Kidney (tissue), 14 donors: ENCODE measurements around the gene NQO1. TPM values are rescaled to one million over a fixed set of nuclear protein-coding genes. Genes with fewer than 3 reads are reported as not detected.

ENCODE experiments used
- DNase-seq, 5 donors: peaks; one replicate each; pipeline ENCODE4 v3.0.0-alpha.2; 2013 to 2020
- FAIRE-seq: peaks from 2 replicates; lab custom pipeline; 2012; peaks lifted over from hg19 to GRCh38; lab: Jason Lieb, UNC
- H3K27ac ChIP-seq, 2 donors: one replicate each; pipeline ENCODE4 v1.7.0; 2013; ENCODE audit warnings: low read depth in 2 of 2, low read length in 2 of 2, inconsistent platforms in 1 of 2
- H3K27me3 ChIP-seq: one replicate; pipeline ENCODE4 v1.7.1; 2013; ENCODE audit warnings: low read length, inconsistent platforms; ENCODE audit not compliant: control insufficient read depth, insufficient read depth
- H3K36me3 ChIP-seq, 3 donors: one replicate each; pipeline versions ENCODE4 v1.7.0 to v1.7.1; 2013; ENCODE audit warnings: low read length in 3 of 3, control low read depth in 1 of 3, inconsistent platforms in 1 of 3; ENCODE audit not compliant: insufficient read depth in 3 of 3, control insufficient read depth in 2 of 3
- H3K4me1 ChIP-seq, 3 donors: one replicate each; pipeline versions ENCODE4 v1.7.0 to v1.7.1; 2013; ENCODE audit warnings: low read length in 3 of 3, inconsistent platforms in 1 of 3, low read depth in 1 of 3; ENCODE audit not compliant: control insufficient read depth in 2 of 3, insufficient read depth in 2 of 3
- H3K4me3 ChIP-seq, 3 donors: one replicate each; pipeline versions ENCODE4 v1.7.0 to v1.8.1; 2013; ENCODE audit warnings: low read length in 3 of 3, control low read depth in 1 of 3, inconsistent platforms in 1 of 3
- H3K9ac ChIP-seq, 3 donors: one replicate each; pipeline versions ENCODE4 v1.7.0 to v1.7.1; 2013; ENCODE audit warnings: low read length in 3 of 3, control low read depth in 1 of 3, inconsistent platforms in 1 of 3
- H3K9me3 ChIP-seq, 3 donors: one replicate each; pipeline versions ENCODE4 v1.7.0 to v1.7.1; 2013; ENCODE audit warnings: low read length in 3 of 3, control low read depth in 1 of 3, inconsistent platforms in 1 of 3; ENCODE audit not compliant: control insufficient read depth in 2 of 3, insufficient read depth in 1 of 3
- intact Hi-C: fragments of 100-400 bp; cut with DNase I; formaldehyde crosslinking; loops from one replicate; pipeline ENCODE4 v1.11.1; 2022
- polyA plus RNA-seq: library from polyadenylated mRNA; stranded (reverse); fragments of 350-450 nt; fragmentation: Illumina TruSeq; extraction: RNeasy Lipid Tissue Mini Kit (QIAGEN cat#74804); gene quantifications from one replicate; pipeline ENCODE4 v1.2.3, GENCODE V29; 2014; ENCODE audit warnings: low read depth, low replicate concordance; ENCODE audit not compliant: insufficient read depth
- total RNA-seq: library from RNA; stranded (reverse); fragmentation: NEBNext Ultra II Directional; extraction: Animal tissue kit (Norgen Biotek cat#: 25700); gene quantifications from one replicate; pipeline ENCODE4 v1.2.1, GENCODE V29; 2021
- TF ChIP-seq, protein P1 (sequence below): IDR thresholded peaks from 3 replicates; pipeline ENCODE4 v1.5.1; 2012; ENCODE audit warnings: mild to moderate bottlenecking, moderate library complexity, borderline replicate concordance; ENCODE audit not compliant: insufficient read depth; ENCODE audit errors: extremely low read depth
- donor health status: control.
- donor health status: control.
- donor health status: control.
- donor health status: control.
- donor health status: control.
- donor health status: DM: yes; HTN: yes; CAD: no.
- donor health status: Normal renal cell carcinoma (clear cell type).

The NQO1 gene
- total and polyA plus RNA-seq, 2 donors from 2014 or later: 87.5 to 414 TPM

DNA sequence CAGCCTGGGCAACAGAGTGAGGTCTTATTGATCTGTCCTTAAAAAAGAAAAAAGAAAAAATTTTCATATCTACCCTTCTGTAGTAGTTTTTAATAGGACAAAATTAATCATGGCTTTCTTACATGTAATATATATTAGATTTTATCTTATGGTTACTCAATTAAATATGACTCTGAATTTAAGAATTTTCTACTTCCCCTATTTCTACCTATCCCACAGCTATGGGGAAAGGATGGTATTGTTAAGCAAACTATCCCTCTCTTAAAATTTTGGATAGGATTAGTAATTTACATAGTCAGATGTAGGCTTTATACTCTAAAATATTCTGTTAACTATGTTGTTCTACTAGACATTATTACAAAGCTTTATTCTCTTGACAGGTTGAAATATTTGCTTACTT is 62.5 kb downstream of the NQO1 start:
- Histone ChIP-seq H3K9ac (no peak overlapping the region), H3K27ac (no peak overlapping the region), H3K4me1 (no peaks in the 10 kb centered on the region), H3K9me3 (no peaks in the 10 kb centered on the region), H3K4me3 (no peak overlapping the region), H3K36me3 (peaks cover 0 to 15% (median 3%) of the 10 kb centered on the region in 3 donors), H3K27me3 (no peaks in the 10 kb centered on the region)
- intact Hi-C loops: no loop called here
- no peak for DNase-seq
- no peak for FAIRE-seq
- TF ChIP-seq, protein P1, sequence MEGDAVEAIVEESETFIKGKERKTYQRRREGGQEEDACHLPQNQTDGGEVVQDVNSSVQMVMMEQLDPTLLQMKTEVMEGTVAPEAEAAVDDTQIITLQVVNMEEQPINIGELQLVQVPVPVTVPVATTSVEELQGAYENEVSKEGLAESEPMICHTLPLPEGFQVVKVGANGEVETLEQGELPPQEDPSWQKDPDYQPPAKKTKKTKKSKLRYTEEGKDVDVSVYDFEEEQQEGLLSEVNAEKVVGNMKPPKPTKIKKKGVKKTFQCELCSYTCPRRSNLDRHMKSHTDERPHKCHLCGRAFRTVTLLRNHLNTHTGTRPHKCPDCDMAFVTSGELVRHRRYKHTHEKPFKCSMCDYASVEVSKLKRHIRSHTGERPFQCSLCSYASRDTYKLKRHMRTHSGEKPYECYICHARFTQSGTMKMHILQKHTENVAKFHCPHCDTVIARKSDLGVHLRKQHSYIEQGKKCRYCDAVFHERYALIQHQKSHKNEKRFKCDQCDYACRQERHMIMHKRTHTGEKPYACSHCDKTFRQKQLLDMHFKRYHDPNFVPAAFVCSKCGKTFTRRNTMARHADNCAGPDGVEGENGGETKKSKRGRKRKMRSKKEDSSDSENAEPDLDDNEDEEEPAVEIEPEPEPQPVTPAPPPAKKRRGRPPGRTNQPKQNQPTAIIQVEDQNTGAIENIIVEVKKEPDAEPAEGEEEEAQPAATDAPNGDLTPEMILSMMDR: no peak

DNA sequence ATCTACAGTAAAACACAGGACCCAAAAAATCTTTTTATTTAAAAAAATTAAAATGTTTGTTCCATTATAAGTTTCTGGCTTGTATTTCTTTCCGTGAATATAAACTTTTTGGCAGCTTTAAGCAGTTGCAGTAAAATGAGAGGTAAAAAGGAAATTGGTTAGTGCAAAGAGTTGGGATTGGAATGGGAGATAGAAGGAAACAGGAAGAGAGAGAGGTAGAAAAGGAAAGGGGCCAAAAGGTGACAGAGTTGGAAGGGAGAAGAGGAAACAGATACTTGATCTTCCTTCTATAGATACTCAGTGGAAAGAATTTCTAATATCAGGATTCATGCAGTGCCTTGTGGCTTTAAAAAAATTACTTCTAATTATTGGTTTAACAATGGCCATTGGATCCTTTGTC is 63.5 kb downstream of the NQO1 start:
- no peak overlapping the region for H3K27ac ChIP-seq

DNA sequence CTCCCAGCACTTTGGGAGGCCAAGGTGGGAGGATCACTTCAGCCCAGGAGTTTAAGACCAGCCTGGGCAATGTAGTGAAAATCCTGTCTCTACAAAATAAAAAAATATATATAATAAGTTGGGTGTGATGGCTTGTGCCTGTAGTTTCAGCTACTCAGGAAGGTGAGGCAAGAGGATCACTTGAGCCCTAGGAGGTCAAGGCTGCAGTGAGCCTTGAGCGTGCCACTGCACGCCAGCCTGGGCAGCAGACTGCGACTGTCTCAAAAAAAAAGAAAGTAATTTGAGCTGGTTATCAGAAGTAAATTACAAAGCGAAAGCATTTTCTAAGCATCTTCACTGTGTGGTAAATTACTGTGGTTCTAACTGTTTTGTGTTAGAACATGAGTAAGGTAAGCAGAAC is 66.2 kb downstream of the NQO1 start:
- FAIRE-seq (no peak), DNase-seq (no peak)
- TF ChIP-seq, protein P1: no peak
- peaks cover 2 to 20% (median 5%) of the 10 kb centered on the region in 3 donors for H3K36me3 ChIP-seq
- no peaks in the 10 kb centered on the region for H3K27me3 ChIP-seq
- intact Hi-C loops: no loop called here
- H3K9ac ChIP-seq: no peak overlapping the region
- H3K4me1 ChIP-seq: no peaks in the 10 kb centered on the region
- no peak overlapping the region for H3K4me3 ChIP-seq
- no peaks in the 10 kb centered on the region for H3K9me3 ChIP-seq
- H3K27ac ChIP-seq: no peak overlapping the region

More for the DNA sequence above, 63.5 kb downstream of the NQO1 start:
- H3K27me3 ChIP-seq: no peaks in the 10 kb centered on the region
- no peak overlapping the region for H3K9ac ChIP-seq
- no peaks in the 10 kb centered on the region for H3K4me1 ChIP-seq
- H3K36me3 ChIP-seq: peaks cover 0 to 15% (median 3%) of the 10 kb centered on the region in 3 donors
- no peak for FAIRE-seq
- DNase-seq: no peak
- intact Hi-C loops: no loop called here
- no peaks in the 10 kb centered on the region for H3K9me3 ChIP-seq
- TF ChIP-seq, protein P1: no peak
- no peak overlapping the region for H3K4me3 ChIP-seq

Other genes starting within 250 kb of the NQO1 start
- gene NFAT5, start 160.6 kb downstream of the NQO1 start, total RNA-seq: 83.7 TPM
- 1.9 TPM for gene NFAT5, start 160.6 kb downstream of the NQO1 start, polyA plus RNA-seq
- gene NOB1, start 28.4 kb upstream of the NQO1 start, total RNA-seq: 50.4 TPM
- gene NOB1, start 28.4 kb upstream of the NQO1 start, polyA plus RNA-seq: 34.9 TPM
- gene WWP2, start 35.8 kb upstream of the NQO1 start, total RNA-seq: 128 TPM
- 30.0 TPM for gene WWP2, start 35.8 kb upstream of the NQO1 start, polyA plus RNA-seq
- gene CLEC18A, start 224.8 kb upstream of the NQO1 start, total RNA-seq: 0.85 TPM
- gene CLEC18A, start 224.8 kb upstream of the NQO1 start, polyA plus RNA-seq: 87.7 TPM